Type B pancreatic cell (in vitro differentiated cells): ENCODE measurements around the gene GSK3B. TPM values are rescaled to one million over a fixed set of nuclear protein-coding genes. Genes with fewer than 3 reads are reported as not detected.

Experiments
- DNase-seq: peaks from one replicate; pipeline ENCODE4 v3.0.0; 2021; ENCODE audit warnings: mixed read lengths; ENCODE audit not compliant: unreplicated experiment; ENCODE audit errors: extremely low spot score
- H3K27ac Mint-ChIP-seq: 2 replicates; pipeline ENCODE4 v1.8.0; 2021; ENCODE audit warnings: mild to moderate bottlenecking, mixed read lengths
- H3K27me3 Mint-ChIP-seq: 2 replicates; pipeline ENCODE4 v1.8.0; 2021; ENCODE audit warnings: mixed read lengths
- H3K36me3 Mint-ChIP-seq: 2 replicates; pipeline ENCODE4 v1.8.0; 2021; ENCODE audit warnings: mixed read lengths
- H3K4me1 Mint-ChIP-seq: one replicate; pipeline ENCODE4 v1.8.0; 2021; ENCODE audit warnings: mixed read lengths; ENCODE audit not compliant: unreplicated experiment
- H3K4me3 Mint-ChIP-seq: 2 replicates; pipeline ENCODE4 v1.8.0; 2021; ENCODE audit warnings: mild to moderate bottlenecking, mixed read lengths
- H3K9me3 Mint-ChIP-seq: 2 replicates; pipeline ENCODE4 v1.8.0; 2021; ENCODE audit warnings: mixed read lengths
- total RNA-seq: library from RNA; stranded (reverse); gene quantifications from 2 replicates; pipeline ENCODE4 v1.2.1, GENCODE V29; 2021; ENCODE audit warnings: low replicate concordance
- TF ChIP-seq, protein P1 (sequence below): fragments of 200-600 bp; sonication (generic); conservative IDR thresholded peaks from 2 replicates; pipeline ENCODE4 v1.5.0; 2021; ENCODE audit warnings: antibody characterized with exemption, mild to moderate bottlenecking

Gene GSK3B
- total RNA-seq, 1 donor from 2014 or later = 60.5 TPM

DNA sequence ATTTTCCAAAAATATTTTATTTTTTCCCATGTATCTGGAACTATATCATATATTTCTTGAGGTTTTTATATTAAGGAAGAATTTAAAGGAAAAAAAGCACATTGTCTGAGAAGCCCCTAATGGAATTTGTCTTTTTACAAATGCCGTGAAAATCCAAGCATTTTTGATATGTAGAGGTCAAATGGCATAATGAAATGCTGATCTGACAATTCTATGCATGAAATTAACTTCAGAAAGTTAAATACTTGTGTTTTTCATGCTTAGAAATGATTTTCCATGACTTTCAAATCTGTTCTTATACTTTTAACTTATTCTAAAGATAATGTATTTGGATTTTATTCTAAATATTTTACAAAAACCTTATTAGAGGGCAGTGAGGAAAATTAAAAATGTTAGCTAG is 193.1 kb downstream of the GSK3B start:
- no peak for DNase-seq
- Mint-ChIP-seq H3K4me3 (no peak overlapping the region), H3K4me1 (no peaks in the 10 kb centered on the region), H3K9me3 (no peaks in the 10 kb centered on the region), H3K27me3 (no peaks in the 10 kb centered on the region), H3K27ac (no peak overlapping the region), H3K36me3 (peaks cover 19% of the 10 kb centered on the region)
- TF ChIP-seq, protein P1, sequence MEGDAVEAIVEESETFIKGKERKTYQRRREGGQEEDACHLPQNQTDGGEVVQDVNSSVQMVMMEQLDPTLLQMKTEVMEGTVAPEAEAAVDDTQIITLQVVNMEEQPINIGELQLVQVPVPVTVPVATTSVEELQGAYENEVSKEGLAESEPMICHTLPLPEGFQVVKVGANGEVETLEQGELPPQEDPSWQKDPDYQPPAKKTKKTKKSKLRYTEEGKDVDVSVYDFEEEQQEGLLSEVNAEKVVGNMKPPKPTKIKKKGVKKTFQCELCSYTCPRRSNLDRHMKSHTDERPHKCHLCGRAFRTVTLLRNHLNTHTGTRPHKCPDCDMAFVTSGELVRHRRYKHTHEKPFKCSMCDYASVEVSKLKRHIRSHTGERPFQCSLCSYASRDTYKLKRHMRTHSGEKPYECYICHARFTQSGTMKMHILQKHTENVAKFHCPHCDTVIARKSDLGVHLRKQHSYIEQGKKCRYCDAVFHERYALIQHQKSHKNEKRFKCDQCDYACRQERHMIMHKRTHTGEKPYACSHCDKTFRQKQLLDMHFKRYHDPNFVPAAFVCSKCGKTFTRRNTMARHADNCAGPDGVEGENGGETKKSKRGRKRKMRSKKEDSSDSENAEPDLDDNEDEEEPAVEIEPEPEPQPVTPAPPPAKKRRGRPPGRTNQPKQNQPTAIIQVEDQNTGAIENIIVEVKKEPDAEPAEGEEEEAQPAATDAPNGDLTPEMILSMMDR = no peak

GRCh38 chr3:119899192-119899511 is 195.1 kb downstream of the GSK3B start:
- no peaks in the 10 kb centered on the region for H3K9me3 Mint-ChIP-seq
- peaks cover 23% of the 10 kb centered on the region for H3K36me3 Mint-ChIP-seq
- H3K4me1 Mint-ChIP-seq = no peaks in the 10 kb centered on the region
- H3K27me3 Mint-ChIP-seq = no peaks in the 10 kb centered on the region
- no peak overlapping the region for H3K4me3 Mint-ChIP-seq
- TF ChIP-seq, protein P1 = no peak
- DNase-seq = no peak
- H3K27ac Mint-ChIP-seq = no peak overlapping the region

GRCh38 chr3:119898478-119899191 is 195.6 kb downstream of the GSK3B start:
- no peak overlapping the region for H3K27ac Mint-ChIP-seq
- TF ChIP-seq, protein P1 = no peak

DNA sequence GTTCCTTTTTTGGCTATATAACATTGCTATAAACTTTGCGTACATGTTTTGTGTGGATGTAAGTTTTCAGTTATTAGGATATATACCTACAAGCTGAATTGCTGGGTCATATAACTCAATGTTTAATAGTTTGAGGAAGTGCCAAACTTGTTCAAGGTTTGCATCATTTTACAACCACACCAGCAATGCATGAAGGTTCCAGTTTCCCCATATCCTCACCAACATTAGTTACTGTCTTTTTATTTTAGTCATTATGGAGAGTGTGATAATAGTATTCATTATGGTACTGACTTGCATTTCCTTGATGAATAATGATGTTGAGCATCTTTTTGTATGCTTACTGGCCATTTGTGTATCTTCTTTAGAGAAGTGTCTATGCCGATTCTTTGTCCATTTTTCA is 200.1 kb downstream of the GSK3B start:
- no peak overlapping the region for H3K4me3 Mint-ChIP-seq
- H3K9me3 Mint-ChIP-seq = peaks cover 4% of the 10 kb centered on the region
- no peak for DNase-seq
- peaks cover 23% of the 10 kb centered on the region for H3K36me3 Mint-ChIP-seq
- no peak overlapping the region for H3K27ac Mint-ChIP-seq
- no peaks in the 10 kb centered on the region for H3K27me3 Mint-ChIP-seq
- peaks cover 8% of the 10 kb centered on the region for H3K4me1 Mint-ChIP-seq
- TF ChIP-seq, protein P1 = no peak

More at GRCh38 chr3:119898478-119899191, 195.6 kb downstream of the GSK3B start:
- H3K27me3 Mint-ChIP-seq = no peaks in the 10 kb centered on the region
- H3K36me3 Mint-ChIP-seq = peaks cover 23% of the 10 kb centered on the region
- no peaks in the 10 kb centered on the region for H3K9me3 Mint-ChIP-seq
- no peaks in the 10 kb centered on the region for H3K4me1 Mint-ChIP-seq
- H3K4me3 Mint-ChIP-seq = no peak overlapping the region
- no peak for DNase-seq

DNA sequence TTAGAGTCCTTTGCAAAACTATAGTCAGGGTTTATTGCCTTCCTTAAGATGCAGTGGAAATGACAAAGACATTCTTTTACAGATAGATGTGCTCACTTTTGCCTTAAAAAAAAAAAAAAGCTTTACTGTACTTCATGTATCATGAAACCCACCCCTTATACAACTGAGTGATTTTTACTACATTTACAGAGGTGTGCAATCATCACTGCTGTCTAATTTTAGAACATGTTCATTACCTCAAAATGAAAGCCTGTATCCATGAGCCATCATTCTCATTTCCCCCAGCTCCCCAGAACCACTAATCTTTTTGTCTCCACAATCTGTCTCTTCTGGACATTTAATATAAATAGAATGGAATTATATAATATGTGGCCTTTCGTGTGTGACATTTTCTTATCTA is 200.5 kb downstream of the GSK3B start:
- no peak overlapping the region for H3K4me3 Mint-ChIP-seq
- no peak overlapping the region for H3K27ac Mint-ChIP-seq
- TF ChIP-seq, protein P1 = no peak
- peaks cover 25% of the 10 kb centered on the region for H3K36me3 Mint-ChIP-seq
- DNase-seq = no peak
- peaks cover 8% of the 10 kb centered on the region for H3K4me1 Mint-ChIP-seq
- H3K27me3 Mint-ChIP-seq = no peaks in the 10 kb centered on the region
- H3K9me3 Mint-ChIP-seq = peaks cover 8% of the 10 kb centered on the region
